ENCODE data around the gene TKT.

TKT gene

GRCh38 chr3:53198996-53199395 lies 56.8 kb downstream of the TKT start:
- H3K79me2 ChIP-seq (ENCODE audit: insufficient read depth, low read length) = 0 out of 2 replicates have a peak, but pooled peaks cover 4% of the 10 kb centered on the region
- H3K4me1 ChIP-seq (ENCODE audit: insufficient read depth, low read length, severe bottlenecking) = peaks cover 36% of the 10 kb centered on the region
- H3K4me2 ChIP-seq (ENCODE audit: low read length) = peak overlapping the region; percentile 82
- H3K27ac ChIP-seq (ENCODE audit: low read depth, low read length, poor library complexity, severe bottlenecking) = no peak overlapping the region
- H3K4me3 ChIP-seq (ENCODE audit: low read depth, low read length, poor library complexity, severe bottlenecking) = peak overlapping the region; percentile 65
- no peak overlapping the region; the same call in 1 of the 2 replicates for H3K9ac ChIP-seq (ENCODE audit: low read length)
- peaks cover 35% of the 10 kb centered on the region for H3K36me3 ChIP-seq (ENCODE audit: insufficient read depth, low read length)
- H4K20me1 ChIP-seq (ENCODE audit: insufficient read depth, low read length) = no peaks in the 10 kb centered on the region
- no peaks in the 10 kb centered on the region for H3K27me3 ChIP-seq (ENCODE audit: insufficient read depth, low read length)
- no peaks in the 10 kb centered on the region for H3K9me2 ChIP-seq (ENCODE audit: low read depth, low read length)
- H3F3A ChIP-seq (ENCODE audit: insufficient read depth, low read length) = no peaks in the 10 kb centered on the region
- no peak overlapping the region for H2AFZ ChIP-seq (ENCODE audit: low read length)
- TF ChIP-seq EZH2 (IDR thresholded peaks at IDR 0.05; ENCODE audit: borderline replicate concordance, low read length) = no peak
- no peak for TF ChIP-seq CTCF (IDR thresholded peaks at IDR 0.05; ENCODE audit: low read length)
- no peaks in the 10 kb centered on the region for H3K9me3 ChIP-seq (ENCODE audit: low read length)

GRCh38 chr3:53198256-53198977 lies 57.4 kb downstream of the TKT start:
- H3K4me2 ChIP-seq (ENCODE audit: low read length) = peak overlapping the region; percentile 82
- TF ChIP-seq EZH2 (IDR thresholded peaks at IDR 0.05; ENCODE audit: borderline replicate concordance, low read length) = no peak
- TF ChIP-seq CTCF (IDR thresholded peaks at IDR 0.05; ENCODE audit: low read length) = no peak
- peak overlapping the region; percentile 64 for H3K9ac ChIP-seq (ENCODE audit: low read length)
- peak overlapping the region; percentile 65 for H3K4me3 ChIP-seq (ENCODE audit: low read depth, low read length, poor library complexity, severe bottlenecking)
- H3K4me1 ChIP-seq (ENCODE audit: insufficient read depth, low read length, severe bottlenecking) = peaks cover 36% of the 10 kb centered on the region
- H3K9me3 ChIP-seq (ENCODE audit: low read length) = no peaks in the 10 kb centered on the region
- H3K27ac ChIP-seq (ENCODE audit: low read depth, low read length, poor library complexity, severe bottlenecking) = peak overlapping the region; percentile 61
- H3K27me3 ChIP-seq (ENCODE audit: insufficient read depth, low read length) = no peaks in the 10 kb centered on the region
- H4K20me1 ChIP-seq (ENCODE audit: insufficient read depth, low read length) = no peaks in the 10 kb centered on the region
- no peaks in the 10 kb centered on the region for H3K9me2 ChIP-seq (ENCODE audit: low read depth, low read length)
- H2AFZ ChIP-seq (ENCODE audit: low read length) = no peak overlapping the region
- H3K36me3 ChIP-seq (ENCODE audit: insufficient read depth, low read length) = peaks cover 35% of the 10 kb centered on the region
- no peaks in the 10 kb centered on the region for H3F3A ChIP-seq (ENCODE audit: insufficient read depth, low read length)
- 0 out of 2 replicates have a peak, but pooled peaks cover 4% of the 10 kb centered on the region for H3K79me2 ChIP-seq (ENCODE audit: insufficient read depth, low read length)

GRCh38 chr3:53196575-53197407 lies 59.0 kb downstream of the TKT start:
- Histone ChIP-seq H3K4me3 (ENCODE audit: low read depth, low read length, poor library complexity, severe bottlenecking) (peak overlapping the region; percentile 65), H4K20me1 (ENCODE audit: insufficient read depth, low read length) (no peaks in the 10 kb centered on the region), H2AFZ (ENCODE audit: low read length) (peak overlapping the region; percentile 60; the same call in 1 of the 2 replicates), H3K36me3 (ENCODE audit: insufficient read depth, low read length) (peaks cover 23% of the 10 kb centered on the region), H3K4me1 (ENCODE audit: insufficient read depth, low read length, severe bottlenecking) (peaks cover 47% of the 10 kb centered on the region), H3K79me2 (ENCODE audit: insufficient read depth, low read length) (0 out of 2 replicates have a peak, but pooled peaks cover 4% of the 10 kb centered on the region), H3K4me2 (ENCODE audit: low read length) (peak overlapping the region; percentile 75), H3K9me3 (ENCODE audit: low read length) (no peaks in the 10 kb centered on the region), H3K9me2 (ENCODE audit: low read depth, low read length) (no peaks in the 10 kb centered on the region), H3K27me3 (ENCODE audit: insufficient read depth, low read length) (no peaks in the 10 kb centered on the region), H3K27ac (ENCODE audit: low read depth, low read length, poor library complexity, severe bottlenecking) (peak overlapping the region; percentile 79), H3F3A (ENCODE audit: insufficient read depth, low read length) (no peaks in the 10 kb centered on the region), H3K9ac (ENCODE audit: low read length) (peak overlapping the region; percentile 64)
- TF ChIP-seq EZH2 (IDR thresholded peaks at IDR 0.05; ENCODE audit: borderline replicate concordance, low read length) = no peak
- TF ChIP-seq CTCF (IDR thresholded peaks at IDR 0.05; ENCODE audit: low read length) = peak; percentile 31
